Measurements from ENCODE around the gene PEAK1. TPM values are rescaled to one million over a fixed set of nuclear protein-coding genes. Genes with fewer than 3 reads are reported as not detected.

Gene PEAK1
- total RNA-seq, 1 experiment from 2014 or later, result 36.7 TPM

GRCh38 chr15:77058468-77058867, 361.4 kb downstream of the PEAK1 start:
- Histone ChIP-seq H3K27me3 (replicated peaks; ENCODE audit: insufficient read depth, low read depth, low read length, poor library complexity) (no peaks in the 10 kb centered on the region), H3K4me1 (ENCODE audit: insufficient read depth, low read length, poor library complexity, severe bottlenecking) (peaks cover 49% of the 10 kb centered on the region), H3K36me3 (ENCODE audit: insufficient read depth, low read length, poor library complexity, severe bottlenecking) (peaks cover 8% of the 10 kb centered on the region), H3K4me3 (ENCODE audit: low read depth, low read length, poor library complexity, severe bottlenecking) (no peak overlapping the region), H3K9me3 (ENCODE audit: low read depth, low read length, poor library complexity, severe bottlenecking) (no peaks in the 10 kb centered on the region), H3K27ac (ENCODE audit: low read depth, low read length, poor library complexity, severe bottlenecking) (no peak overlapping the region)
- BruUV-seq (replicated peaks), result no TSS peak
- ChIA-PET CTCF (no interaction called here), POLR2A (ENCODE audit: low non-redundant PET) (no interaction called here)
- DNase-seq (ENCODE audit: low spot score), result no peak
- no peak for TF ChIP-seq EZH2 (IDR thresholded peaks at IDR 0.05; ENCODE audit: borderline replicate concordance, low read depth, low read length, poor library complexity, severe bottlenecking)
- TF ChIP-seq, protein P1, sequence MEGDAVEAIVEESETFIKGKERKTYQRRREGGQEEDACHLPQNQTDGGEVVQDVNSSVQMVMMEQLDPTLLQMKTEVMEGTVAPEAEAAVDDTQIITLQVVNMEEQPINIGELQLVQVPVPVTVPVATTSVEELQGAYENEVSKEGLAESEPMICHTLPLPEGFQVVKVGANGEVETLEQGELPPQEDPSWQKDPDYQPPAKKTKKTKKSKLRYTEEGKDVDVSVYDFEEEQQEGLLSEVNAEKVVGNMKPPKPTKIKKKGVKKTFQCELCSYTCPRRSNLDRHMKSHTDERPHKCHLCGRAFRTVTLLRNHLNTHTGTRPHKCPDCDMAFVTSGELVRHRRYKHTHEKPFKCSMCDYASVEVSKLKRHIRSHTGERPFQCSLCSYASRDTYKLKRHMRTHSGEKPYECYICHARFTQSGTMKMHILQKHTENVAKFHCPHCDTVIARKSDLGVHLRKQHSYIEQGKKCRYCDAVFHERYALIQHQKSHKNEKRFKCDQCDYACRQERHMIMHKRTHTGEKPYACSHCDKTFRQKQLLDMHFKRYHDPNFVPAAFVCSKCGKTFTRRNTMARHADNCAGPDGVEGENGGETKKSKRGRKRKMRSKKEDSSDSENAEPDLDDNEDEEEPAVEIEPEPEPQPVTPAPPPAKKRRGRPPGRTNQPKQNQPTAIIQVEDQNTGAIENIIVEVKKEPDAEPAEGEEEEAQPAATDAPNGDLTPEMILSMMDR (conservative IDR thresholded peaks at IDR 0.05; ENCODE audit: low read depth, low read length), result no peak
- intact Hi-C loops (cut with micrococcal nuclease; ENCODE audit: unreplicated experiment), result no loop called here

GRCh38 chr15:77057685-77058084, 362.2 kb downstream of the PEAK1 start:
- DNase-seq (ENCODE audit: low spot score), result no peak

DNA sequence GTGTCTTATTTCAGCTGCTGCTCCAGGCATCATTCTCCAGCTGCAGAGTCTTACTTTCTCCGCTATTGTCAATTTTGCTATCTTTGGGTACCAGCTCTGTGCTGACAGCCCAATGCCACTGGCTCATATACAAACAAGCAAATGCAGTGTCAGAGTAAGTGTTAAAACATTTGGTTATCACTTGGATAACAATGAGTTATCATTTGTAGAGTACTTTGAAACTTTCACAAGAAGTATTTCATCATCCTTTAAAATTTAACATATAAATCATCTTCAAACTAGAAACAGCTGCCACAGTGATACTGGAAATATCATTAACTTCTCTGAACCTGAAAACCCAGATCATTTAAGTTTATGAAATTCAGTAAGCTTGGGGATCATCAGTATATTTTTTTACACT, 362.8 kb downstream of the PEAK1 start:
- CTCF ChIA-PET, result no interaction called here
- Histone ChIP-seq H3K4me3 (ENCODE audit: low read depth, low read length, poor library complexity, severe bottlenecking) (no peak overlapping the region), H3K36me3 (ENCODE audit: insufficient read depth, low read length, poor library complexity, severe bottlenecking) (peaks cover 15% of the 10 kb centered on the region), H3K4me1 (ENCODE audit: insufficient read depth, low read length, poor library complexity, severe bottlenecking) (peaks cover 43% of the 10 kb centered on the region), H3K9me3 (ENCODE audit: low read depth, low read length, poor library complexity, severe bottlenecking) (no peaks in the 10 kb centered on the region), H3K27me3 (replicated peaks; ENCODE audit: insufficient read depth, low read depth, low read length, poor library complexity) (no peaks in the 10 kb centered on the region), H3K27ac (ENCODE audit: low read depth, low read length, poor library complexity, severe bottlenecking) (no peak overlapping the region)
- TF ChIP-seq EZH2 (IDR thresholded peaks at IDR 0.05; ENCODE audit: borderline replicate concordance, low read depth, low read length, poor library complexity, severe bottlenecking), result no peak
- TF ChIP-seq, protein P1 (conservative IDR thresholded peaks at IDR 0.05; ENCODE audit: low read depth, low read length), result no peak
- POLR2A ChIA-PET (ENCODE audit: low non-redundant PET), result no interaction called here
- no peak for DNase-seq (ENCODE audit: low spot score)
- no TSS peak for BruUV-seq (replicated peaks)
- intact Hi-C loops (cut with micrococcal nuclease; ENCODE audit: unreplicated experiment), result no loop called here

More at GRCh38 chr15:77057685-77058084, 362.2 kb downstream of the PEAK1 start:
- TF ChIP-seq EZH2 (IDR thresholded peaks at IDR 0.05; ENCODE audit: borderline replicate concordance, low read depth, low read length, poor library complexity, severe bottlenecking), result no peak
- TF ChIP-seq, protein P1 (conservative IDR thresholded peaks at IDR 0.05; ENCODE audit: low read depth, low read length), result no peak
- POLR2A ChIA-PET (ENCODE audit: low non-redundant PET), result no interaction called here
- intact Hi-C loops (cut with micrococcal nuclease; ENCODE audit: unreplicated experiment), result no loop called here
- H3K4me3 ChIP-seq (ENCODE audit: low read depth, low read length, poor library complexity, severe bottlenecking), result no peak overlapping the region
- peaks cover 49% of the 10 kb centered on the region for H3K4me1 ChIP-seq (ENCODE audit: insufficient read depth, low read length, poor library complexity, severe bottlenecking)
- H3K9me3 ChIP-seq (ENCODE audit: low read depth, low read length, poor library complexity, severe bottlenecking), result no peaks in the 10 kb centered on the region
- H3K36me3 ChIP-seq (ENCODE audit: insufficient read depth, low read length, poor library complexity, severe bottlenecking), result peaks cover 9% of the 10 kb centered on the region
- CTCF ChIA-PET, result no interaction called here
- H3K27ac ChIP-seq (ENCODE audit: low read depth, low read length, poor library complexity, severe bottlenecking), result no peak overlapping the region
- no peaks in the 10 kb centered on the region for H3K27me3 ChIP-seq (replicated peaks; ENCODE audit: insufficient read depth, low read depth, low read length, poor library complexity)
- TSS peak; percentile 18 for BruUV-seq (replicated peaks)
